Measurements from ENCODE around the gene C5AR2.
"Not testable (repeated sequence)": the region's sequence is repeated elsewhere in the genome, so short reads cannot be mapped to it uniquely, and the experiment has no call there.

C5AR2 gene

DNA sequence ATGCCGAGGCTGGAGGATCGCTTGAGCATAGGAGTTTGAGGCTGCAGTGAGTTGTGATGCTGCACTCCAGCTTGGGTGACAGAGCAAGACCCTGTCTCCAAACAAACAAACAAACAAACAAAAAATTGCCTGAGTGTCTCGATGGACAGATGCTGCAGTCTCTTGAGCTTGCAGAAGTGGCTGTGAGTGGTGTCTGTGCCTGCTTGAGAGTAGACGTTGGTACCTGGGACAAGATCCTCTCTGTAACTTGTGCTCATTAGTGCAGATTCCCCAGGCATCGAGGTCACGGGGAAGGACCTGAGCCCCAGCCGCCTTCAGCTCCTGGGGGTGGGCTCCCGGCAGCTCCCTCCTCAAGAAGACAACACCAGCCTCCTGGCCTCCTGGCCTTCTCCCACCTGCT, 8.6 kb upstream of the C5AR2 start:
- DNase-seq (ENCODE audit: low read depth in 2 of 3, low spot score in 1 of 3): no peak

- DNase-seq (ENCODE audit: low read depth in 2 of 3, low spot score in 1 of 3): no peak
Observed at GRCh38 chr19:47323872-47324271, 8.1 kb upstream of the C5AR2 start.

GRCh38 chr19:47324502-47324901, 7.5 kb upstream of the C5AR2 start:
- DNase-seq (ENCODE audit: low read depth in 2 of 3, low spot score in 1 of 3): no peak

GRCh38 chr19:47330466-47330869, 1.5 kb upstream of the C5AR2 start:
- DNase-seq (ENCODE audit: low read depth in 2 of 3, low spot score in 1 of 3): no peak

- no peak for DNase-seq (ENCODE audit: low read depth in 2 of 3, low spot score in 1 of 3)
Observed at GRCh38 chr19:47331490-47331889, 485 bp upstream of the C5AR2 start.

GRCh38 chr19:47336765-47337718, 5.1 kb downstream of the C5AR2 start:
- not testable (repeated sequence) for DNase-seq (ENCODE audit: low read depth in 2 of 3, low spot score in 1 of 3)

DNA sequence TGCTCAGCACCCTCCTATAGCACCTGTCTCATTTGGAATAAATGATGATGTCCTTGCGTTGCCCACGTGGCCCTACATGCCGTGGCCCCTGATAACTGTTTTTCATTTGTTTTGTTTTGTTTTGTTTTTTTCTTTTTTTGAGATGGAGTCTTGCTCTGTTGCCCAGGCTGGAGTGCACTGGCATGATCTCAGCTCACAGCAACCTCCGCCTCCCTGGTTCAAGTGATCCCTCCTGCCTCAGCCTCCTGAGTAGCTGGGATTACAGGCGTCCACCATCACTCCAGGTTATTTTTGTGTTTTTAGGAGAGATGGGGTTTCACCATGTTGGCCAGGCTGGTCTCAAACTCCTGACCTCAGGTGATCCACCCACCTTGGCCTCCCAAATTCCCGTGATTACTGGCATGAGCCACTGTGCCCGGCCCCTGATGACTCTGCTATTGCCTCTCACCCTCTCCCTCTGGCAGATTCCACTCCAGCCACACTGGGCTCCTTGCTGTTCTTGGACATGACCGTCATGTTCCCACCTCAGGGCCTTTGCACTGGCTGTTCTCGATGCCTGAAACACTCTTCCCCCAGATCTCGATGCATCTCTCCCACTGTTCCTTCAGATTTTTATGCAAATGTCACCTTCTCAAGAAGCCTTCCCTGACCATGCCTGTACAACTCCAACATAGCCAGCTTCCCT, 7.4 kb downstream of the C5AR2 start:
- DNase-seq (ENCODE audit: low read depth in 2 of 3, low spot score in 1 of 3): no peak

DNA sequence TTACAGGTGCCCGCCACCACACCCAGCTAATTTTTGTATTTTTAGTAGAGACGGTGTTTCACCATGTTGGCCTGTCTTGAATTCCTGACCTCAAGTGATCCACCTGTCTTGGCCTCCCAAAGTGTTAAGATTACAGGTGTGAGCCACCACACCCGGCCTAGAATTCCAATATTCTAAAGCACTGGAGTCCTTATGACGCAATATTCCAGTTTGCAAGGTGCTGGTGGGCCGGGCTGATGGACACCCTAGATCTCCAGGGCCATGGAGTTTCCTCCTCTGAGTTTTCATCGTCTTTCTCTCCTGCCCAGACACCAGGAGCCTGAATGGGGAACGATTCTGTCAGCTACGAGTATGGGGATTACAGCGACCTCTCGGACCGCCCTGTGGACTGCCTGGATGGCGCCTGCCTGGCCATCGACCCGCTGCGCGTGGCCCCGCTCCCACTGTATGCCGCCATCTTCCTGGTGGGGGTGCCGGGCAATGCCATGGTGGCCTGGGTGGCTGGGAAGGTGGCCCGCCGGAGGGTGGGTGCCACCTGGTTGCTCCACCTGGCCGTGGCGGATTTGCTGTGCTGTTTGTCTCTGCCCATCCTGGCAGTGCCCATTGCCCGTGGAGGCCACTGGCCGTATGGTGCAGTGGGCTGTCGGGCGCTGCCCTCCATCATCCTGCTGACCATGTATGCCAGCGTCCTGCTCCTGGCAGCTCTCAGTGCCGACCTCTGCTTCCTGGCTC, 8.7 kb downstream of the C5AR2 start:
- DNase-seq (ENCODE audit: low read depth in 2 of 3, low spot score in 1 of 3): no peak

- DNase-seq (ENCODE audit: low read depth in 2 of 3, low spot score in 1 of 3): no peak
Observed at GRCh38 chr19:47341734-47342133, 9.8 kb downstream of the C5AR2 start.

DNA sequence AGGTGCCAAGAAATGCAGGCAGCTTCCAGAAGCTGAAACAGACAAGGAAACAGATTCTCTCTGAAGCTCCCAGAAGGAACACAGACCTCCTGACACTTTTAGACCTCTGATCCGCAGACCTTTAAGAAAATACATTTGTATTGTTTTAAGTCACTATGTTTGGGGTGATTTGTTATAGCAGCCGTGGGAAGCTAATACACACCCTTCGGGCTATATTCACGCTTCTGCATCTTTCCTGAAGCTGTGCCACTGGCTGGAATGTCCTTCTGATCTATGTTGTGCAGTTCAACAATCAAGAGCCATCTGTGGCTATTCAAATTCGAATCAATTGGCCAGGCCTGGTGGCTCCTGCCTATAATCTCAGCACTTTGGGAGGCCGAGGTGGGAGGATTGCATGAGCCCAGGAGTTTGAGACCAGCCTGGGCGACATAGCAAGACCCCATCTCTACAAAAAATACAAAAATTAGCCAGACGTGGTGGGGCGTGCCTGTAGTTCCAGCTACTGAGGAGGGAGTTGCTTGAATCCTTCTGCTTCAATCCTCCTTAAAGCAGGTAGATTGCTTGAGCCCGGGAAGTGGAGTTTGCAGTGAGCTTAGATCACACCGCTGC, 11.3 kb downstream of the C5AR2 start:
- no peak for DNase-seq (ENCODE audit: low read depth in 2 of 3, low spot score in 1 of 3)

GRCh38 chr19:47344425-47344824, 12.4 kb downstream of the C5AR2 start:
- DNase-seq (ENCODE audit: low read depth in 2 of 3, low spot score in 1 of 3): no peak

GRCh38 chr19:47346024-47346423, 14.0 kb downstream of the C5AR2 start:
- DNase-seq (ENCODE audit: low read depth in 2 of 3, low spot score in 1 of 3): not testable (repeated sequence)

GRCh38 chr19:47348819-47349795, 17.1 kb downstream of the C5AR2 start, which contains the start of gene DHX34:
Gene DHX34 (plus strand): TSS chr19:47349315. CDS start chr19:47353031, 3,716 bp downstream.
- DNase-seq (ENCODE audit: low read depth in 2 of 3, low spot score in 1 of 3): peak; percentile 97 to 99 (median 98)

DNA sequence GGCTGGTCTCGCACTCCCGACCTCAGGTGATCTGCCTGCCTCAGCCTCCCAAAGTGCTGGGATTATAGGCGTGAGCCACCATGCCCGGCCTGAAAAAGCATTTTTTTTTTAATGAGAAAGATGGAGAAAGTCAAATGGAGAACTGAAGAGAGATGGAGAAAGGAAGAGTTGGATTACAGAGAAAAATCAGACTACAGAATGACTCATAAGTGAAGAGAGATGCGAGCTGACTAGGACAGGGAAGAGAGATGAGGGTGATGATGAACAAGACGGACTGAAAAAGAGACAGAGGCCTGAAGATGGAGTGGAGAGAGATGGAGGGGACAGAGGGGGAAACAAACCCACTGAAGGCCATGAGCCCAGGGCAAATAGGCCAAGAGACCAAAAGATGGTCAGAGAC, 18.7 kb downstream of the C5AR2 start:
- no peak for DNase-seq (ENCODE audit: low read depth in 2 of 3, low spot score in 1 of 3)

DNA sequence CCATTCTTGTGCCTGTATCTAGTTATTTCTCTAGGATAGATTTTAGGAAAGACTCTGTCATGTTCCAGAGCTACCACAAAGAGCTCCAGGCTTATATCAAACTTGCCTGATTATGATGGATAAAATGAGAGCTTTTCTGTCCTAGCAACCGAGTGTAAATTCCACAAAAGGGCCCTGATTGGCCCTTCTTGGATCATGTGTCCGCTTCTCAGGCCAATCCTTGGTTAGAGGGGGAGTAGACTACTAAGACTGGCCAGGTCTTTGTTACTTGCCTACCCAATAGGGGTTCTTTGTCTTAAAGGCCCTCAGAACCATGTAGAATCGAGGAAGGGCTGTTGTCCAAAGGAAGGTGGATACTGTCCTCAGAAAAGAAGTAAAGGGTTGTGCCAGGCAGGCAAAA, 19.6 kb downstream of the C5AR2 start:
- DNase-seq (ENCODE audit: low read depth in 2 of 3, low spot score in 1 of 3): no peak

DNA sequence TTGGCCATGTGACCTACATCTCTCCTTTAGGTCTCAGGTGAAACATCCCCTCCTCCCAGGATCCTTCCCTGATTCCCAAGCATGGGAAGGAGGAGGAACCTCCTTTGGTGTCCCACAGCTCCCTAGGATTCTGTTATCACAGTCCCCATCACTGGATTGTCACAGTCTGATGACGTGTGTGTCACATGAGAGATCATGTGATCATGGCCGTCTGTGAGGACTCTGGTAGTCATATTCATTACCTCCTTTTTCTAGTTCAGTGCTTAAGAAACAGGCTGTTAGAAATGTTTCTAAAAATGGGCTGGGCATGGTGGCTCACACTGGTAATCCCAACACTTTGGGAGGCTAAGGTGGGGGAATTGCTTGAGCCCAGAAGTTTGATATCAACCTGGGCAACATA, 20.1 kb downstream of the C5AR2 start:
- no peak for DNase-seq (ENCODE audit: low read depth in 2 of 3, low spot score in 1 of 3)

DNA sequence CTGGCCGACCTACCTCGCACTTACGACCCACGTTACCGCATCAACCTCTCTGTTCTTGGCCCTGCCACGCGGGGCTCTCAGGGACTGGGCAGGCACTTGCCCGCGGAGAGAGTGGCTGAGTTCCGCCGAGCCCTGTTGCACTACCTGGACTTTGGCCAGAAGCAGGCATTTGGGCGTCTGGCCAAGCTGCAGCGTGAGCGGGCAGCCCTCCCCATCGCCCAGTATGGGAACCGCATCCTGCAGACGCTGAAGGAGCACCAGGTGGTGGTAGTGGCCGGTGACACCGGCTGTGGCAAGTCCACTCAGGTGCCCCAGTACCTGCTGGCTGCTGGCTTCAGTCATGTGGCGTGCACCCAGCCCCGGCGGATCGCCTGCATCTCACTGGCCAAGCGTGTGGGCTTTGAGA, 21.3 kb downstream of the C5AR2 start:
- no peak for DNase-seq (ENCODE audit: low read depth in 2 of 3, low spot score in 1 of 3)

DNA sequence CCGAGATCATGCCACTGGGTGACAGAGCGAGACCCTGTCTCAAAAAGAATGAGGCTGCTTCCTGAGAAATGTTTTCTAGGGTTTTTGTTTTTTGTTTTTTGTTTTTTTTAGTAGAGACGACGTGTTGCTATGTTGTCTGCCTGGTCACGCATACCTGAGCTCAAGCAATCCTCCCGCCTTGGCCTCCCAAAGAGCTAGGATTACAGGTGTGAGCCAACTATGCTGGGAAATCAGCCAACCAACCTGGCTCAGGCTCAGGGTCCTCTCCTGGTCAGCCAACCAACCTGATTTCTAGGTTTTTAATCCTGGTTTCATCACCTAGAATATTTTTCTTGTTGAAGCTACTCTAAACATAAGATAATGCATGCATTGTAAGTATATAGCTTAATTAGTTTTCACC, 24.9 kb downstream of the C5AR2 start:
- DNase-seq (ENCODE audit: low read depth in 2 of 3, low spot score in 1 of 3): no peak

- no peak for DNase-seq (ENCODE audit: low read depth in 2 of 3, low spot score in 1 of 3)
Observed at GRCh38 chr19:47357788-47358680, 26.1 kb downstream of the C5AR2 start.

All from stimulated activated CD4-positive, alpha-beta T cell treated with anti-CD3 and anti-CD28 coated beads, Interleukin-12 subunit alpha, Interleukin-12 subunit beta, amount 100 ng/mL, for 48 hours (primary cell).